Measurements from ENCODE around the gene RHBDL1. TPM values are rescaled to one million over a fixed set of nuclear protein-coding genes. Genes with fewer than 3 reads are reported as not detected.

RHBDL1 gene
- polyA plus RNA-seq, 1 donor from 2014 or later: 7.2 TPM

GRCh38 chr16:718389-718788, 42.9 kb downstream of the RHBDL1 start:
- no peaks in the 10 kb centered on the region for H3K9me3 ChIP-seq (ENCODE audit: low read length)
- no peaks in the 10 kb centered on the region for H3K36me3 ChIP-seq (ENCODE audit: insufficient read depth, low read length)
- H3F3A ChIP-seq (ENCODE audit: insufficient read depth, low read length, poor library complexity, severe bottlenecking): no peaks in the 10 kb centered on the region
- peaks cover 10% of the 10 kb centered on the region for H3K79me2 ChIP-seq (replicated peaks; ENCODE audit: insufficient read depth, low read length)
- peak overlapping the region; percentile 90 for H3K9ac ChIP-seq (ENCODE audit: low read length)
- no peak overlapping the region for H2AFZ ChIP-seq (ENCODE audit: low read depth, low read length)
- no peaks in the 10 kb centered on the region for H4K20me1 ChIP-seq (ENCODE audit: insufficient read depth)
- no peak overlapping the region for H3K4me3 ChIP-seq (ENCODE audit: low read length)
- TF ChIP-seq EP300 (conservative IDR thresholded peaks at IDR 0.05; ENCODE audit: poor library complexity, severe bottlenecking) (no peak), RAD21 (conservative IDR thresholded peaks at IDR 0.05) (no peak), CTCF (IDR thresholded peaks at IDR 0.05; ENCODE audit: poor library complexity, severe bottlenecking) (no peak), EZH2 (IDR thresholded peaks at IDR 0.05; ENCODE audit: borderline replicate concordance, insufficient read depth, low read length, poor library complexity, severe bottlenecking) (no peak), SMC3 (conservative IDR thresholded peaks at IDR 0.05; ENCODE audit: poor library complexity) (no peak), REST (IDR thresholded peaks at IDR 0.05; ENCODE audit: borderline replicate concordance) (no peak)
- H3K27ac ChIP-seq (ENCODE audit: low read length): peak overlapping the region; percentile 89
- H3K9me2 ChIP-seq (ENCODE audit: insufficient read depth, low read length): no peaks in the 10 kb centered on the region
- no peaks in the 10 kb centered on the region for H3K27me3 ChIP-seq (ENCODE audit: insufficient read depth, low read depth, low read length)
- no peak overlapping the region for H3K4me2 ChIP-seq (ENCODE audit: low read length)

- H3K9me3 ChIP-seq (ENCODE audit: low read length): no peaks in the 10 kb centered on the region
- peak overlapping the region; percentile 95 for H3K4me3 ChIP-seq (ENCODE audit: low read length)
- peak overlapping the region; percentile 90 for H3K9ac ChIP-seq (ENCODE audit: low read length)
- H4K20me1 ChIP-seq (ENCODE audit: insufficient read depth): no peaks in the 10 kb centered on the region
- peaks cover 10% of the 10 kb centered on the region for H3K79me2 ChIP-seq (replicated peaks; ENCODE audit: insufficient read depth, low read length)
- no peaks in the 10 kb centered on the region for H3K27me3 ChIP-seq (ENCODE audit: insufficient read depth, low read depth, low read length)
- no peaks in the 10 kb centered on the region for H3F3A ChIP-seq (ENCODE audit: insufficient read depth, low read length, poor library complexity, severe bottlenecking)
- TF ChIP-seq EP300 (conservative IDR thresholded peaks at IDR 0.05; ENCODE audit: poor library complexity, severe bottlenecking) (no peak), POLR2AphosphoS5 (IDR thresholded peaks at IDR 0.05) (no peak), REST (IDR thresholded peaks at IDR 0.05; ENCODE audit: borderline replicate concordance) (no peak), MXI1 (conservative IDR thresholded peaks at IDR 0.05; ENCODE audit: poor library complexity, severe bottlenecking) (no peak), SMC3 (conservative IDR thresholded peaks at IDR 0.05; ENCODE audit: poor library complexity) (no peak), TAF1 (IDR thresholded peaks at IDR 0.05; ENCODE audit: low read depth) (no peak), EZH2 (IDR thresholded peaks at IDR 0.05; ENCODE audit: borderline replicate concordance, insufficient read depth, low read length, poor library complexity, severe bottlenecking) (no peak), RAD21 (conservative IDR thresholded peaks at IDR 0.05) (no peak), CTCF (IDR thresholded peaks at IDR 0.05; ENCODE audit: poor library complexity, severe bottlenecking) (no peak)
- no peaks in the 10 kb centered on the region for H3K9me2 ChIP-seq (ENCODE audit: insufficient read depth, low read length)
- H3K36me3 ChIP-seq (ENCODE audit: insufficient read depth, low read length): no peaks in the 10 kb centered on the region
- no peak overlapping the region for H2AFZ ChIP-seq (ENCODE audit: low read depth, low read length)
- H3K4me2 ChIP-seq (ENCODE audit: low read length): no peak overlapping the region
- peak overlapping the region; percentile 89 for H3K27ac ChIP-seq (ENCODE audit: low read length)
Observed at GRCh38 chr16:718922-719321, 43.5 kb downstream of the RHBDL1 start.
